HG03135 (cell line): Measurements from ENCODE around the gene RPL27.
"Not testable (repeated sequence)": the region's sequence is repeated elsewhere in the genome, so short reads cannot be mapped to it uniquely, and the experiment has no call there.

Experiments
- ATAC-seq: cut with Tn5 transposase; IDR thresholded peaks from one replicate; pipeline ENCODE4 v1.9.1; 2021; ENCODE audit warnings: mild to moderate bottlenecking, moderate library complexity; ENCODE audit not compliant: unreplicated experiment

Gene RPL27

DNA sequence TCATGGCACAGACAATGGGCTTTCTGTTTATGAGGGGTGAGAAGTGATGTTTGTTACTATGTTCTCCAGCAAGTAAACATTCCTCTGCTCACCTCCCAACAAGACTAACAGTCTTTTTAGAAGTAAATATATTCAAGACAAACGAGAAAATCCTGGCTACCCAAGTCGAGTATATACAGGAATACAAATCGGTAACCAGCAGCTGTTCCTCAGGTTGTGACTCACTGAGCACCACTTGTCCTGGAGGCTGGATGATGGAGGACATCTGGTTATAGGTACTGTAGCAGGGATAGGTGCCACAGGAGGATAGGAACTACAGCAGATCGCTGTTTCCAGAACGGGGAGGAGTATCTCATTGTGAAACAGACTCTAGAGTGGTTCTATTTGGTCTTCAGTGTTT is 5.3 kb upstream of the RPL27 start:
- ATAC-seq = no peak

DNA sequence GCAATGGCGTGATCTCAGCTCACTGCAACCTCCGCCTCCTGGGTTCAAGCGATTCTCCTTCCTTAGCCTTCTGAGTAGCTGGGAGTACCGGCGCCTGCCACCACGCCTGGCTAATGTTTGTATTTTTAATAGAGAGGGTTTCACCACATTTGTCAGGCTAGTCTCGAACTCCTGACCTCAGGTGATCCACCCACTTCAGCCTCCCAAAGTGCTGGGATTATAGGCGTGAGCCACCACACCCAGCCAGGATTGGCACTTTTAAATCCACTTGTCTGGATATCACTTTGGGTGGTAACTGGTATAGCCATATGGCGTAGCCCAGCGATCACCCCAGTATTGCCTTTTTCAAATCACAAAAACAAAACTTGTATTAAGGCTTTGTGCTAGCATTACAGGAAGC is 4.3 kb upstream of the RPL27 start:
- ATAC-seq = not testable (repeated sequence)

DNA sequence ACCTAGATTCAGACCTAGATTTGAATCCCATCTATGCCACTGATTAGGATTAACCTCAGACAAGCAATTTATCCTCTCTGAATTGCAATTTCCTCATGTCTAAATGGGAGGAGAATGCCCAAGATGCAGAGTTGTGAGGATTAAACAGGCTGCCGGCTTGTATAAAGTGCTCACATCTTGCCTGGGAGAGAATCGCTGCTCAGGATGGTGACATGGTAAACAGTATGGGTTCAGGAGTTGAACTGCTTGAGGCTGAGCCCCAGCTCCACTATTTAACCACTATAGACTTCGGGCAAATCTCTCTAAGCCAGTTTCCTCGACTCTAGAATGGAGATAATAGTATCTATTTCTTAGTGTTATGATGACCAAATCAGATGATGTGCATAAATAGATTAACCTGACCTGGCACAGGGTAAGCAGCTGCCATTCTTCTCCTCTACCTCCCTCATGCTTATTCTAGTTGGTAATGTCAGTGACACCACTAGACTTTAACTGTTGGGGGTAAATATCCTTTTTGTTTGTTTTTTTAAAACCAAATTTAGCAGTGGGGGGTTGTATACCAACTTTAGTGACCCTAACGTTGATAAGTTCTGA is 732 bp upstream of the RPL27 start:
- ATAC-seq = no peak

DNA sequence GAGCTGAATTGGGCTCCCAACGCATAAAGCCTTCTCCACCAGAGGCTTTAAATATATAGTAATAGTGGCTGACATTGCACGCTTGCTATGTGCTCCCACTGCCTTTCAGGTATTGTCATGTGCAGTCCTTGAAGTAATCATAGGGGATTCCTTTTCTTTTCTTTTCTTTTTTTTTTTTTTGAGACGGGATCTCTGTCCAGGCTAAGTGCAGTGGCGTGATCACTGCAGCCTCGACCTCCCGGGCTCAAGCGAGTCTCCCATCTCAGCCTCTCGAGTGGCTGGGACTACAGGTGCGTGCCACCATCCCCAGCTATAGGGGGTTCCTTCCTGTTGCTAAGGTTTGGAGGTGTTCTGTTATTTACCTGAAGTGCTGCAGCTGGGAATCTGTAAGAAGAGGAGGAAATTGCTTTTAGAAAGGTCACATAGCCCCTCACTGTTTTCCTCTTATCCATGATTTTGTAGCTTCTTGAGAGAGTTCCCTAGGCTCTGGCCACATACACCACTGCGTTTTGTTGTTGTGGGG is 845 bp downstream of the RPL27 start:
- no peak for ATAC-seq

DNA sequence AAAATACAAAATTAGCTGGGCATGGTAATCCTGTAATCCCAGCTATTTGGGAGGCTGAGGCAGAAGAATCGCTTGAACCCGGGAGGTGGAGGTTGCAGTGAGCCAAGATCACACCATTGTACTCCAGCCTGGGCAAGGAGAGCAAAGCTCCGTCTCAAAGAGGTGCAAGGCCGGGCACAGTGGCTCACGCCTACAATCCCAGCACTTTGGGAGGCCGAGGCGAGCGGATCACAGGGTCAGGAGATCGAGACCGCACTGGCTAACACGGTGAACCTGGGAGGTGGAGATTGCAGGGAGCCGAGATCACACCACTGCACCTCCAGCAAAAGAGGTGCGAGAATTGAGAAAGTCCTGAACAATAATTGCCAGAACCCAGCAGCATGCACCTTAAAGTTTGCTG is 2.7 kb downstream of the RPL27 start:
- ATAC-seq = not testable (repeated sequence)

DNA sequence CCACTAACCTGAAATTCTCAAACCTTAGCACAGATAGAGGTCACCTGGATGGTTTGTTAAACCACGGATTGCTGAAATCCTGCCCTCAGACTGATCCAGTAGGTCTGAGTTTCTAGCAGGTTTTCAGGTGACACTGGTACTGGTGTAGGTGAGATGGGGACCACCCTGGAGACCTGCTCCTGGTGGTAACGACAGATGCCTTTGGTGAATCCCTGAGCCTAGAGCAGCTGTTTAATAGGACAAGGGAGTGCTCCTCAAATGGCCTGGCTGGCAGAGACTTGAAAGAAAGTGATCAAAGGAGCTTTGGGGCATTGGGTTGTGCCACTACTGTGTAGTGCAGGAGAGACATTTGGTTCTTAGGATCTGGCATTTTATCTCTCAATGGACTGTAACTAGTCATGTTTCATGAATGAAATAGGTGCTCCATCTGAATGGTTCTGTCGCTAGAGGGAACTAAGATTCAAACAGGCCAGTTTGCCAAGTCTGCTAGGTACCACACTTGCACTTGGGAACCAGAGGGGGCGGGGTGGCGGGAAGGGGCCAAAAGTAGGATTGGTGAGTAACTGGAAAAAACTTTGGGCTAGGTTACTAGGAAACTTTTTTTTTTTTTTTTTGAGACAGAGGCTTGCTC is 5.4 kb downstream of the RPL27 start:
- no peak for ATAC-seq

DNA sequence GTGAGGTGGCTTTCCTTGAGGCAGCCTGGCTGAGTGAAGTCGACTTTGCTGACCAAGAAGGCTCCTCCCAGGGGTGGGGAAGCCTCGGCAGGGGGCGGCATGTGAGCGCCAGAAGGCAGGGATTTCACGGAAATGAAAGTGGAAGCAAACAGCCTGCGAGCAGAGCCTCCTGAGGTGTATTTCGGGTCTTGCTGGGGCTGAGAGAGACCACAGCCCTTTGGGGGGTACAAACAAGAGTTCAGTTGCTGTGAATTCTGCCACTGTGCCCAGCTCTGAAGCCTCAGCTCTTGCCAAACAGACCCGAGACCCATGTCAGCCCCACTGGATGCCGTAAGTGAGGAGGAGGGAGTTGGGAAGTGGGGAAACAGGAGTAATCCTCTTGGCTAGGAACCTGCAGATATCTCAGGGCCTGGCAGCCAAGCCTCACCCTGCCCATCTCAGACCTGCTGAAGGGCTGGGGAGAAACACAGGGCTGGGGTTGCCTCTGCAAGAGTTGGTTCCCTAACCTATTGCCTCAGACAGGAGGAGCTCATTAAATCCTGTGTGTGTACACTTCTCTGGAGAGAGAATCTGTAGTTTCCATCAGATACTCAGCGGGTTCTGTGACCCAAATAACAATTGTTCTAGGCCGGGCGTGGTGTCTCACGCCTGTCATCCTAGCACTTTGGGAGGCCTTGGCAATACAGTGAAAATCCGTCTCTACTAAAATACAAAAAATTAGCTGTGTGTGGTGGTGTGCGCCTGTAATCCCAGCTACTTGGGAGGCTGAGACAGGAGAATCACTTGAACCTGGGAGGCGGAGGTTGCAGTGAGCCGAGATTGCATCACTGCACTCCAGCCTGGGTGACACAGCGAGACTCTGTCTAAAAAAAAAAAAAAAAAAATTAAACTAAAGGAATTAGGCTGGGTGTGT is 8.7 kb downstream of the RPL27 start, which contains the start of gene IFI35:
Gene IFI35 (plus strand): TSS at position 146 of the 913 bp plus-strand sequence. CDS start 164 bp downstream, at position 310.
- peak; percentile 81 for ATAC-seq

DNA sequence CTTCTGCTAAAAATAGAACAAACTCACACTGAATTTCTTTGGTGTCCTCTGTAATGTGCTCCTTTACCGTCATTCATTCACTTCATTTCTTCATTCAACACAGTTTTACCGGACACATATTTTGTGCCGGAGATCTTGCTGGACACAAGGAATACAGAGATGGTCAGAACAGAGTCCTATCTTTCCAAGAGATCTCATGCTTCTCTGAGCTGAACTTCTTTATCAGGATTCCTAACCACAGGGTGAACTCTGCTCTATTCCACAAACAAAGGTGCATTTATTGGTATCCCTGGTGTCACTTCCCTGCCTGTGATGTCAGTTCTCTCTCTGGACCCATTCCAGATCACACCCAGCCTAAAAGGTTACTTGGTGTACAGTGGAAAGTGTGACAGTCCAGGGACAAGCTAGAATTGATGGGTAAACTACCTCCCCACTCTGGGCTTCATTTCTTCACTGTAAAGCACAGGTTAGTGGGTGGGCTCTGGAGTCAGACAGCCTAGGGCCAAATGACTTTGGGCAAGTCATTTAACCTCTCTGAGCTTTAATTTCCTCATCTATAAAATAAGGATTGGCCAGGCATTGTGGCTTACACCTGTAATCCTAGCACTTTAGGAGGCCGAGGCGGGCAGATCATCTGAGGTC is 12.6 kb downstream of the RPL27 start:
- no peak for ATAC-seq

DNA sequence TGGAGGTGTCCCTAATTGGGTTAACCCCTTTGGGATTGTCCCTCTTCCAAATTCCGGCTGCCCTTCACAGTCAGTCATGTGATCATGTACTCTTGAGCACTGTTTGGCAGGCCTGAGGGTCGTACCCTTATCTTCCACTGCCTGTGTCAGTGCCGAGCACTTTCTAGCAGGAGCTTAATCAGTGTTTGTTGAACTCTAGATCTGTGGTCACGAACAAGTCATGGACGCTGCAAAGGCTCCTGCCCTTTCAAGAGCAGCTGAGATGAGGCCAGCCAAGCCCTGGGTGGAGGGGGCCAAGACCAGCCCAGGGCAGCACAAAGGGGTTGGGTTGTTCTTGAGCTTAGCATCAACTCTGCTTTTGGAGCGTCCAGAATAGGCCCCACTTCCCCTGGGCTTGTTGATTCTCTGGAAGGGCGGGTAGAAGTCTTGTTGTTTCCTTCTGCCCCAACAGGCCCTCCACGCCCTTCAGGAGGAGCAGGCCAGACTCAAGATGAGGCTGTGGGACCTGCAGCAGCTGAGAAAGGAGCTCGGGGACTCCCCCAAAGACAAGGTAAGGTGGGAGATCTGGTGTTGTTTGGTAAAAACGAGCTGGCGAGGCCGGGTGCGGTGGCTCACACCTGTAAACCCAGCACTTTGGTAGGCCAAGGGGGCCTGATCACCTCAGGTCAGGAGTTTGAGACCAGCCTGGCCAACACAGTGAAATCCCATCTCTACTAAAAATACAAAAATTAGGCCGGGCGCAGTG is 13.7 kb downstream of the RPL27 start:
- no peak for ATAC-seq

DNA sequence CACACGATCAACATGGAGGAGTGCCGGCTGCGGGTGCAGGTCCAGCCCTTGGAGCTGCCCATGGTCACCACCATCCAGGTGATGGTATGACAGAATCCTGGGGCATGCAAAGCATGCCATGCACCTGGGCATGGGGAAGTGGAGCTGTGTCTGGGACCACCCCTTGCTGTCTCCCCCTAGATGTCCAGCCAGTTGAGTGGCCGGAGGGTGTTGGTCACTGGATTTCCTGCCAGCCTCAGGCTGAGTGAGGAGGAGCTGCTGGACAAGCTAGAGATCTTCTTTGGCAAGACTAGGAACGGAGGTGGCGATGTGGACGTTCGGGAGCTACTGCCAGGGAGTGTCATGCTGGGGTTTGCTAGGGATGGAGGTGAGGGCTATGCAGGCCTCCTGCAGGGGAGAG is 15.1 kb downstream of the RPL27 start:
- no peak for ATAC-seq

DNA sequence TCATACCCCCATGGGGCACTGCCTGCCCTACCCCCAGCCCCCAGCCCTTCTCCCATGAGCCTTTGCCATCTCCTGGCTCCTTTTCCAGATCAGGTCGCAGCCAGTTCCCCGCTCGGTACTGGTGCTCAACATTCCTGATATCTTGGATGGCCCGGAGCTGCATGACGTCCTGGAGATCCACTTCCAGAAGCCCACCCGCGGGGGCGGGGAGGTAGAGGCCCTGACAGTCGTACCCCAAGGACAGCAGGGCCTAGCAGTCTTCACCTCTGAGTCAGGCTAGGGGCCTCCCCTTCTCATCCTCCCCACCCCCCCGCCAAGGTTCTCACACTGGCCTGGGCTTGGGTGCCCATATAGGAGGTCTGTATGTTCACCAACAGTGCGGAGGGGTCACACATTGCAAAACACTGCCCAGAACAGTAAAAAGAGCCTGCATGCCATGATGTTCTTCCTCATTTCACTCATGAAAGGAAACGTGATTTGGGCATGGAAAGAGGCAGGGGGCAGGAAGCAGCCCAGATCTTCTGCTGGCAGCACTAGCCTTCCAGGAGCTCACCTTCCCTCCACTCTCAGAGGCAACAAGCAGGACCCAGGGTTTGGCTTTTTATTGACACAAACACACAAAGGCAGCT is 15.9 kb downstream of the RPL27 start:
- ATAC-seq = no peak

DNA sequence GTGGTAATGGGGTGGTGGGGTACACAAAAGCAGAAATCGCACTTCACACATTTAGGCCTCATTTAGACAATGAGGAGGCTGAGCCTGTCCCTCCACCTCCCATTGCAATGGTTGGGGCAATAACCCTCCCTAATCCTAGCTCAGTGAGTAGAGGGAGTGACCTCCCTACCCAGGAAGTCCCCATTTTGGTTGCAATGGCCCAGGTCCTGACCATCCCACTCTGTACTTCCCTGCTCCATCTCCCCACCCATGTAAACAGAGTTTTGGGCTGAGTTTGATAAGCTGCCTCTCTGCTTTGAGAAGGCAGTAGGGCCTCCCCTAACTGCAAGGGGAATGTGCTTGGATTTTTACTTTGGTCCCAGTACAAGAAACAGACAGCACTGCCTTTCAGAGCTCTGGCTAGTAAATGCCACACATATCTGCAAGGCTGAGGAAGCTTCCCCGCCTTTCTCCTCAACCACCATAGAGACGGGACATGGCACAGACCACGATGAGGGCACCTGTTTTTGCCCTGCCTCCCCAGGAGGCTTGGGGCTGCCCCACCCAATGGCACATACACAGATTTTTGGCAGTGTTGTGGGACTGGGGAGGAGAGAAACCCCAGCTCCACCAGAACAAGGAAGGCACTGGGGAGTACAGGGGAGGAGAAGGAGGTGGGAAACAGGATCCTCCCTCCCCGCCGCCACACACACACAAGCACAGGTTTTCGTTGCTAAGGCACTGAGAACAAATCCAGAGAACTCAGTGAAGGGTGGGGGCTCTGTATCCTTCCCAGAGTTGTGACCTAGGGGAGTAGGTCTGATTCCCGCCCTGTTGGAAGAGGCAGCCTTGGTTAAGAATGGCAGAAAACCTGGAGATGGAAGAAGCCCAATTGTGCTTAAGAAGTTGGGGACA is 16.7 kb downstream of the RPL27 start:
- no peak for ATAC-seq

DNA sequence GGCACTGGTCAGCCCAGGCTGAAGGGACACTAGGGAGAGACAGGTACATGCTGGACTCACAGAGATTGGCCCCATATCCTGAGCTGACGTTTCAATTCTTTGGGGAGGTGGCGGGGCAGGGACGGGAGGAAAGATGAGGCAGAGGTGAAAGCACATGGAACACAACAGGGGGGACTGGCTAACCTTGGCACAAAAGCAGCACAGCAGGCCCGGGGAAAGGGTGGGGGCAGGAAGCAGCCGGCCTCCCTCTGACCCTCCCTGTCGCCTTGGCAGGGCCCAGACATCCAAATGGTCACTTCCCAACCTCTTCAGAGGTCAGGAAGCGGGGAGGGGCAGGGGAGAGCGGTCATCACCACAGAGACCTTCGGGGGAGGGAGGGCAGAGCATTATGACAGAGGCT is 17.4 kb downstream of the RPL27 start:
- ATAC-seq = no peak

DNA sequence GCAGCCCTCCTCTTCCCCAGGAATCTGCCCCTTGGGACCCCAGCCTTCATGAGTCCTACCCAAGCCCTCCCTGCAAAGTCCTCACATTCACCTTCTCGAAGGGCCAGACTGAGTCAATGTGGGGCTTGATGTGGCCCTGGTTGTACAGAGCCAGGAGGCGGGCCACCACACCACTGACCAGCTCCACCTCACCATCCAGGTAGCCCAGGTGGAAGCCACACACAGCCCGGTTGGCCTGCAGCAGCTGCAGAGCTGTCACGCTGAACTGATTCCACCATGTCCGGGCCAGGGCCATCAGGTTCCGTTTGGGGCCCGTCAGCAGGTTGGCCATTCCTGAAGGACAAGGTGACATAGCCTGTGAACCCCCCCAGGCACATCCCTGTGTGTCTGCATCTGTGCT is 18.0 kb downstream of the RPL27 start:
- no peak for ATAC-seq

DNA sequence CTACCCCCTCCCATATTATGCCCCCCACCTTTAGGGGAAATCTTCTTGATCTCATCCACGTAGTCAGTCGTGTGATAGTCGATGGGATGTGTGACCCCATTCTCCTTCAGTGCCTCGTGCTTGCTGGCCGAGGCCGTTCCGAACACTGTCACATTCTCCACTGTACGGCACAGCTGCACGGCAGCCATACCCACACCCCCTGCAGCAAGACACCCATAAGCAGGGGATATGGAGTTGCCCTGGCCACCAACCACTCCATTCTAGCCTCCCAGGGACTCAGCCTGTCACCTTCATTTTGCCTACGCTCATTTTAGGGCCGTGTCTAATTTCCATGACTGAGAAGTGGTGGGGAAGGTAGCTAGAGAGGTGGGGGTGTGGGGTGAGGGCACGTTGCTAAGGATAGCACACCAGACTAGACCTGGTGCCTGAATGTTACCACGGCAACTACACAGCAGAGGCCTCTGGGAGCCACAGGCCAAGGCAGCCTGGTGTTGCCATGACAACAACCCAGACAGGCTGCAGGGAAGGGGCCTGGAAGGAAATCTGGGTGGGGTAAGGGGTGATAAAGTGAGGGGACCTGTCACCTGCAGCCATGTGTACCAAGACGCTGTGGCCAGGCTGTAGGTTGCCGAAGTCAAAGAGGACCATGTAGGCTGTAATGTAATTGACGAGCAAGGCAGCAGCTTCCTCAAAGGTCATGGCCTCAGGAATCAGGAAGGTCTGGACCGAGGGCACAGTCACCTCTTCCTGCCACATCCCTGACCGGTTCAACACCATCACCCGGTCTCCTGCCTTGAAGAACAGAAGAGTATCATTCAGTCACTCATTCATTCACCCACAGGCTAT is 20.0 kb downstream of the RPL27 start:
- ATAC-seq = no peak

DNA sequence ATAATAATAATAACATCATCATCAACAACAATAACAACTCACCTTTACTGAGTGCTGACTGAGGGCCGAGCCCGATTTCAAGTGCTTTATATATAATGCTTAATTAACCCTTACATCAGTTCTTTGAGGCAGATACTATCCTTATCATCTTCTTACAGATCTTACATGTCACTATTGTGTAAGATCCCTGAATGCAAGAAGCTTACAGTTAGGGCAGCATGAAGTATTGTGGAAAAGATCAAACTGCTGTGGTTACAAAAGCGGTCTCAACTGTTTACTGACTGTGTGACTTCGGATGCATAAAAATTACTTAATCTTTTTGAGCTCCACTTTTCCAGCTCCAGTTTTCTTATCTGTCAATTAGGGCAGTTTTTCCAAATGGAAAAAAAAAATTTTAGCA is 20.7 kb downstream of the RPL27 start:
- ATAC-seq = no peak

DNA sequence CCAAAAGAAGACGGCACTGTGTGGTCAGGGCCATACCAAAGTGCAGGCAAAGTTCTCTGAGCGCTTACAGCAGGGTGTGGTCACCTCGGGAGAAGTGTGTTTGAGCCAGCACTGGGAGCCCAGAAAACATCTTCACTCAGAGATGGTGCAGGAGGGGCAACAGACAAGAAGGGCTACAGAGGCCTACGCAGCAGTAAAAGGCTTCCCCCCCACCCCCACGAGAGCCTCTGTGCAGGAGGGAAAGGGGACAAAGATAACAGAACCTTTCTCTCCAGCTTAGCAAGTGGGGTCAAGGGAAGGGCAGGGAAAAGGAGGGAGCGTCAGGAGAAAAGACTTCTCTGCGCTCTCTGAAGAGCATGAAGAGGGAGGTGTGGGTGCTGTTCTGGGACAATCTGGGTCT is 21.2 kb downstream of the RPL27 start:
- ATAC-seq = no peak

DNA sequence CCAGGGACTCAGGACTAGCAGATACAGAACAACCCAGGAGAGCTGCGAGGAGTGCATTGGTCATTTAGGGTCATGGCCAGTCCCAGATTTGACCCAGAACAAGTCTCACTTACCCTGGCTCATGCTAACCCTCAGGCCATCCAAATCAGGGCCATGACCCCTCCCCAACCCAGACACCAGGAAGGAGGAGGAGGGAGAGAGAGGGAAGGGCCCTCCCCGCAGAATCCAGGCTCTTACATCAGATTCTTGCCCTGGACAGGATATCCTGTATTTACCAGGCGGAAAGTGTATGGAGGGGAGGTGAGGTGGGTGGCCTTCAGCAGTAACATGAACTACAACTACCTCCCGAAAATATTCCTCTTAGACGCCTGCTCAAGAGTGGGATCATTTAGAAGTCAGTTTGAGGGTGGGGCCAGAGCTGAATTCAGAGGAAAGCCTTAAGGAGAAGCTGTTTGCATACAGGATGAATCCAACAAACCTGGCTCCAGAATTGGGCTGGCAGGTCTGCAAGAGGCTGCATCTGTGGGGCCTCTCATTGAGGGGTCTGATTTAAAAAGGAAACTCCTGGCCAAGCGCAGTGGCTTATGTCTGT is 21.9 kb downstream of the RPL27 start:
- no peak for ATAC-seq
